OCI-LY3 (cell line): Measurements from ENCODE around the gene CLSTN2.

ENCODE experiments used
- EZH2phosphoT487 ChIP-seq: fragments of 200-600 bp; shearing (Covaris generic); IDR thresholded peaks from 2 replicates; pipeline ENCODE4 v1.6.1; 2018; ENCODE audit warnings: antibody characterized with exemption, mixed run types, low read depth
- TF ChIP-seq, protein P1 (sequence below): fragments of 200-600, 300-600 bp; sonication (generic); IDR thresholded peaks from 2 replicates; pipeline ENCODE4 v1.5.1; 2014; ENCODE audit warnings: antibody characterized with exemption, low read length, low read depth

DNA sequence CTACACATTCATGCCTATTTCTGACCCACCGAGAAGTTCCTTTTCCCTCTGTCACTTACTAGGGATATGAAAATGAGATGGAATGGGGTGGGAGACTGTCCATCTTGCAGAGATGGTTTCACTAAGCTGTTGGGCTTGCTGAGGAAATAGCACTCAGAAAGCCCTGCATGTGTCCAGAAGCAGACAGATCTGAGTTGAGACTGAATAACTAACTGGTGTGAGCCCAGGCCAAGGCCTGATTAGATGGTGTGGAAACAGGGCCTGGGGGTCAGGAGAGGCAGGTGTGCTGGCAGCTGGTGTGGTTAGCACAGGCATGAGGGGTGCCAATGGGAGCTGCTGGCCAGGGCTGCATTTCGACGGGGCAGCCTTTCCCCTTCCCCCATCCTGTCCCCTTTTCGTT, 72.1 kb downstream of the CLSTN2 start:
- TF ChIP-seq, protein P1, sequence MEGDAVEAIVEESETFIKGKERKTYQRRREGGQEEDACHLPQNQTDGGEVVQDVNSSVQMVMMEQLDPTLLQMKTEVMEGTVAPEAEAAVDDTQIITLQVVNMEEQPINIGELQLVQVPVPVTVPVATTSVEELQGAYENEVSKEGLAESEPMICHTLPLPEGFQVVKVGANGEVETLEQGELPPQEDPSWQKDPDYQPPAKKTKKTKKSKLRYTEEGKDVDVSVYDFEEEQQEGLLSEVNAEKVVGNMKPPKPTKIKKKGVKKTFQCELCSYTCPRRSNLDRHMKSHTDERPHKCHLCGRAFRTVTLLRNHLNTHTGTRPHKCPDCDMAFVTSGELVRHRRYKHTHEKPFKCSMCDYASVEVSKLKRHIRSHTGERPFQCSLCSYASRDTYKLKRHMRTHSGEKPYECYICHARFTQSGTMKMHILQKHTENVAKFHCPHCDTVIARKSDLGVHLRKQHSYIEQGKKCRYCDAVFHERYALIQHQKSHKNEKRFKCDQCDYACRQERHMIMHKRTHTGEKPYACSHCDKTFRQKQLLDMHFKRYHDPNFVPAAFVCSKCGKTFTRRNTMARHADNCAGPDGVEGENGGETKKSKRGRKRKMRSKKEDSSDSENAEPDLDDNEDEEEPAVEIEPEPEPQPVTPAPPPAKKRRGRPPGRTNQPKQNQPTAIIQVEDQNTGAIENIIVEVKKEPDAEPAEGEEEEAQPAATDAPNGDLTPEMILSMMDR = no peak
- TF ChIP-seq EZH2phosphoT487 = no peak
